T-helper 1 cell treated with Interleukin-12 subunit alpha and Interleukin-12 subunit beta and Interleukin-4 antibody, amounts not matched to agents 30 ng/mL and 1 ng/mL, for 36 hours (primary cell): Measurements from ENCODE around the gene DLST. TPM values are rescaled to one million over a fixed set of nuclear protein-coding genes. Genes with fewer than 3 reads are reported as not detected.

Source experiments
- intact Hi-C: fragments of 100-400 bp; cut with micrococcal nuclease; formaldehyde crosslinking; loops from one replicate; pipeline ENCODE4 v1.15.1; 2024
- total RNA-seq: library from RNA; stranded (reverse); gene quantifications from 2 replicates; pipeline ENCODE4 v1.2.3, GENCODE V29; 2022

The DLST gene
- 87.6 and 95.8 TPM in 2 replicates for total RNA-seq

- intact Hi-C loops, result loop anchor here (1.0 to 5.0 kb wide), 14 partner anchors 14 to 864 kb away; partner anchors contain the start of genes ABCD4, ACYP1, AREL1 and BBOF1
Observed at GRCh38 chr14:74881431-74882102, at the start of gene DLST. TSS of gene DLST (plus strand) at chr14:74881916. CDS start at chr14:74881954, 38 bp downstream.

GRCh38 chr14:74832849-74833248 is 48.9 kb upstream of the DLST start:
- intact Hi-C loops, result no loop called here

GRCh38 chr14:74834692-74835392 is 46.9 kb upstream of the DLST start:
- intact Hi-C loops, result no loop called here

GRCh38 chr14:74835645-74836250 is 46.0 kb upstream of the DLST start:
- intact Hi-C loops, result loop anchor here (1.0 kb wide), 1 partner anchor 226 kb away; no protein-coding TSS in a partner anchor

GRCh38 chr14:74836251-74836960 is 45.3 kb upstream of the DLST start:
- intact Hi-C loops, result loop anchor here (1.0 kb wide), 1 partner anchor 227 kb away; no protein-coding TSS in a partner anchor

GRCh38 chr14:74838166-74838565 is 43.5 kb upstream of the DLST start:
- intact Hi-C loops, result loop anchor here (1.0 kb wide), 4 partner anchors 8 to 75 kb away; partner anchors contain the start of gene YLPM1

- intact Hi-C loops, result loop anchor here (1.0 to 5.0 kb wide), 6 partner anchors 27 to 348 kb away; partner anchors contain the start of genes AREL1, EIF2B2, FCF1 and ISCA2
Observed at GRCh38 chr14:74840603-74841030, 41.1 kb upstream of the DLST start.

GRCh38 chr14:74841230-74842207 is 40.2 kb upstream of the DLST start:
- intact Hi-C loops, result loop anchor here (1.0 to 5.0 kb wide), 5 partner anchors 26 to 349 kb away; partner anchors contain the start of genes AREL1, FCF1, ISCA2 and NPC2

- intact Hi-C loops, result loop anchor here (5.0 kb wide), 1 partner anchor 351 kb away; the partner anchor contains the start of genes ISCA2 and NPC2
Observed at GRCh38 chr14:74843653-74844052, 38.1 kb upstream of the DLST start.

- intact Hi-C loops, result no loop called here
Observed at GRCh38 chr14:74846168-74846567, 35.5 kb upstream of the DLST start.

- intact Hi-C loops, result no loop called here
Observed at GRCh38 chr14:74846968-74847665, 34.6 kb upstream of the DLST start.

GRCh38 chr14:74848768-74849167 is 32.9 kb upstream of the DLST start:
- intact Hi-C loops, result no loop called here

- intact Hi-C loops, result no loop called here
Observed at GRCh38 chr14:74852922-74853530, 28.7 kb upstream of the DLST start.

GRCh38 chr14:74853581-74853980 is 28.1 kb upstream of the DLST start:
- intact Hi-C loops, result no loop called here

- intact Hi-C loops, result no loop called here
Observed at GRCh38 chr14:74855021-74855420, 26.7 kb upstream of the DLST start.

- intact Hi-C loops, result no loop called here
Observed at GRCh38 chr14:74855945-74856344, 25.8 kb upstream of the DLST start.

GRCh38 chr14:74856366-74856765 is 25.4 kb upstream of the DLST start:
- intact Hi-C loops, result no loop called here

- intact Hi-C loops, result no loop called here
Observed at GRCh38 chr14:74858022-74858421, 23.7 kb upstream of the DLST start.
